Panc1 (cell line): ENCODE data around the gene BRD4. TPM values are rescaled to one million over a fixed set of nuclear protein-coding genes. Genes with fewer than 3 reads are reported as not detected.

Experiments
- ATAC-seq: fragments of 200-7000 bp; cut with Tn5 transposase; 2 replicates; pipeline ENCODE4 v1.9.1; 2020; ENCODE audit warnings: mild to moderate bottlenecking, moderate library complexity
- BruUV-seq: library from RNA; stranded (reverse); fragments of 400-500 nt; replicated peaks from 2 replicates; lab custom pipeline; 2021; lab: Mats Ljungman, UMichigan
- CTCF ChIA-PET: fragments of 300-600 bp; sonication (Branson Sonifier 250); formaldehyde crosslinking; loops from one replicate; lab custom pipeline; 2022; ENCODE audit warnings: antibody characterized with exemption; lab: Charles Lee
- POLR2A ChIA-PET: fragments of 300-600 bp; sonication (Branson Sonifier 250); formaldehyde crosslinking; loops from one replicate; lab custom pipeline; 2022; ENCODE audit warnings: antibody characterized with exemption; lab: Charles Lee
- DNase-seq: peaks from one replicate; pipeline ENCODE4 v3.0.0-alpha.2; 2010; ENCODE audit warnings: low read depth, low spot score
- H3K27ac ChIP-seq: 2 replicates; pipeline ENCODE4 v1.5.1; 2011; ENCODE audit warnings: mild to moderate bottlenecking, low read length, inconsistent platforms
- H3K27me3 ChIP-seq: fragments of 200-500 bp; sonication (Bioruptor generic); 2 replicates; pipeline ENCODE4 v1.6.0; 2014; ENCODE audit warnings: low read length, inconsistent platforms; ENCODE audit not compliant: control insufficient read depth, insufficient read depth
- H3K36me3 ChIP-seq: fragments of 200-500 bp; sonication (Bioruptor generic); 2 replicates; pipeline ENCODE4 v1.5.1; 2014; ENCODE audit warnings: inconsistent platforms, mild to moderate bottlenecking, low read length, moderate library complexity; ENCODE audit not compliant: control insufficient read depth, insufficient read depth
- H3K4me1 ChIP-seq: 2 replicates; pipeline ENCODE4 v1.5.1; 2011; ENCODE audit warnings: inconsistent platforms, mild to moderate bottlenecking, low read length, moderate library complexity; ENCODE audit not compliant: control insufficient read depth, insufficient read depth
- H3K4me3 ChIP-seq, 2 experiments: 2 replicates each; pipeline ENCODE4 v1.5.1; 2011 to 2012; ENCODE audit warnings: low read depth in 2 of 2, low read length in 2 of 2, mild to moderate bottlenecking in 2 of 2, inconsistent platforms in 1 of 2, moderate library complexity in 1 of 2
- H3K9me3 ChIP-seq: fragments of 200-500 bp; sonication (Bioruptor generic); 2 replicates; pipeline ENCODE4 v1.5.1; 2014; ENCODE audit warnings: low read depth, mild to moderate bottlenecking, inconsistent platforms, low read length, moderate library complexity; ENCODE audit not compliant: control insufficient read depth, insufficient read depth
- CTCF ChIP-seq: fragments of 450-650 bp; IDR thresholded peaks from 2 replicates; pipeline ENCODE4 v1.5.1; 2017; ENCODE audit warnings: mild to moderate bottlenecking
- POLR2AphosphoS5 ChIP-seq: IDR thresholded peaks from 2 replicates; pipeline ENCODE4 v1.6.1; 2012; ENCODE audit warnings: mild to moderate bottlenecking, low read depth, low read length, moderate library complexity
- REST ChIP-seq, 2 experiments: IDR thresholded peaks; 2 replicates each; pipeline ENCODE4 v1.6.1; 2011 to 2012; ENCODE audit warnings: low read depth in 2 of 2, control low read depth in 1 of 2, low read length in 1 of 2, mild to moderate bottlenecking in 1 of 2, moderate library complexity in 1 of 2; ENCODE audit not compliant: insufficient read depth in 1 of 2
- SIN3A ChIP-seq: IDR thresholded peaks from 2 replicates; pipeline ENCODE4 v1.6.1; 2012; ENCODE audit warnings: low read depth, mild to moderate bottlenecking, low read length, moderate library complexity, borderline replicate concordance; ENCODE audit not compliant: insufficient read depth
- TCF7L2 ChIP-seq: IDR thresholded peaks from 2 replicates; pipeline ENCODE4 v1.6.1; 2011; ENCODE audit warnings: mild to moderate bottlenecking, low read depth, low read length, inconsistent platforms
- in situ Hi-C: cut with HindIII; loops from 2 replicates; pipeline ENCODE4 v1.10.0; 2016; ENCODE audit warnings: low sequenced_read_pairs, low pct_unique_long_range_greater_than_20kb
- intact Hi-C: fragments of 100-400 bp; cut with micrococcal nuclease; formaldehyde crosslinking; loops from one replicate; pipeline ENCODE4 v1.10.0; 2022; ENCODE audit not compliant: unreplicated experiment
- total RNA-seq: library from RNA; stranded (reverse); gene quantifications from one replicate; pipeline ENCODE4 v1.2.1, GENCODE V29; 2021; ENCODE audit not compliant: unreplicated experiment

Gene BRD4
- total RNA-seq, 1 experiment from 2014 or later, result 102 TPM

- TF ChIP-seq CTCF (no peak), TCF7L2 (no peak), POLR2AphosphoS5 (no peak), SIN3A (no peak), REST (IDR thresholded peaks at IDR 0.05; ENCODE audit: insufficient read depth in 1 of 2, low read depth in 2 of 2, low read length in 1 of 2) (no peak)
- Histone ChIP-seq H3K4me1 (peaks cover 26% of the 10 kb centered on the region), H3K9me3 (no peaks in the 10 kb centered on the region), H3K27ac (no peak overlapping the region; the same call in 1 of the 2 replicates), H3K4me3 (no peak overlapping the region), H3K36me3 (peaks cover 2% of the 10 kb centered on the region; the same call in 1 of the 2 replicates), H3K27me3 (no peaks in the 10 kb centered on the region)
- ATAC-seq (peak; percentile 56), DNase-seq (no peak)
- ChIA-PET CTCF (interaction anchor here (0.6 kb wide), 1 partner anchor 174 kb away, joined by 12 read pairs; no protein-coding TSS in a partner anchor), POLR2A (no interaction called here)
- intact Hi-C loops, result no loop called here
- in situ Hi-C loops, result no loop called here
- BruUV-seq, result no TSS peak
Observed at GRCh38 chr19:15265850-15266248, 66.5 kb downstream of the BRD4 start.

GRCh38 chr19:15265214-15265849 is 67.0 kb downstream of the BRD4 start:
- in situ Hi-C loops, result no loop called here
- no peak for ATAC-seq
- no peak for TF ChIP-seq REST (IDR thresholded peaks at IDR 0.05; ENCODE audit: insufficient read depth in 1 of 2, low read depth in 2 of 2, low read length in 1 of 2)
- TF ChIP-seq POLR2AphosphoS5, result no peak
- TF ChIP-seq CTCF, result no peak
- no peak for TF ChIP-seq SIN3A
- TF ChIP-seq TCF7L2, result no peak

More at GRCh38 chr19:15265214-15265849, 67.0 kb downstream of the BRD4 start:
- ChIA-PET POLR2A (no interaction called here), CTCF (no interaction called here)
- DNase-seq, result no peak
- H3K27ac ChIP-seq, result no peak overlapping the region; the same call in 1 of the 2 replicates
- H3K36me3 ChIP-seq, result peaks cover 2% of the 10 kb centered on the region; the same call in 1 of the 2 replicates
- no peak overlapping the region for H3K4me3 ChIP-seq
- H3K4me1 ChIP-seq, result peaks cover 26% of the 10 kb centered on the region
- H3K27me3 ChIP-seq, result no peaks in the 10 kb centered on the region
- no peaks in the 10 kb centered on the region for H3K9me3 ChIP-seq
- intact Hi-C loops, result no loop called here
- BruUV-seq, result no TSS peak
